ENCODE data around the gene TCERG1L.
"Not testable (repeated sequence)": the region's sequence is repeated elsewhere in the genome, so short reads cannot be mapped to it uniquely, and the experiment has no call there.

The TCERG1L gene

DNA sequence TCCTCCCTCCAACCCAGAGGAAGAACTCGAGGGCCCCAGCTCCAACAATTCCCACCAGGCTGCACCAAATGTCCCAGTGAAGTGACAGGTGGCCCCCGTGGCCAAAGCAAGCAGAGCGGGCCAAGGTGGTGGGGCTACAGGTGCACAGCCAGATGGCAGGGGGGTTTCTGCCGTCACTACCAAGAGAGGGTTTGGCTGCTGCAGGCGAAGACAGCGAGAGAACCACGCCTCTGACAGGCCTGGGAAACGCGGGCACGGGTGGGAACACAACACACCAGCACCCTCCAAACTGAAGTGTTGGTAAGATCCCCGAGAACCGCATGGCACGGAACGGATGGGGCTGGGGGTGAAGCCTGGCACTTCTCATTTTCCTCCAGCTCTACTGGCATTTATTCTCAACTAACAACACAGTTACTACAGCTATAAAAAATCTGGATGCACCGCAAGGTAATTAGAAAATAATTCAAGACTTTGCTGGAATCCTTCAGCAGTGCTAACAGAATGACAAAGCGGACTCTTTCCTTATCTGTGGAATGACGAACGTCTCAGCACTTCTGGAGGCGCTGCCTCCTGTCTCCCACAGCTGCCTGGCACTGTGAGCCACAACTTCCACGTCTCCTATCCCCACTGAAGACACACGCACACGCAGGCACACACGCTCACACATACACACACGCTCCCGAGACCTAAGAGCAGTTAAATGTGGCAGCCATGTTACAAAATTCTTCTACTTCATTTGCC is 167.9 kb downstream of the TCERG1L start:
- DNase-seq (no peak), ATAC-seq (no peak)

DNA sequence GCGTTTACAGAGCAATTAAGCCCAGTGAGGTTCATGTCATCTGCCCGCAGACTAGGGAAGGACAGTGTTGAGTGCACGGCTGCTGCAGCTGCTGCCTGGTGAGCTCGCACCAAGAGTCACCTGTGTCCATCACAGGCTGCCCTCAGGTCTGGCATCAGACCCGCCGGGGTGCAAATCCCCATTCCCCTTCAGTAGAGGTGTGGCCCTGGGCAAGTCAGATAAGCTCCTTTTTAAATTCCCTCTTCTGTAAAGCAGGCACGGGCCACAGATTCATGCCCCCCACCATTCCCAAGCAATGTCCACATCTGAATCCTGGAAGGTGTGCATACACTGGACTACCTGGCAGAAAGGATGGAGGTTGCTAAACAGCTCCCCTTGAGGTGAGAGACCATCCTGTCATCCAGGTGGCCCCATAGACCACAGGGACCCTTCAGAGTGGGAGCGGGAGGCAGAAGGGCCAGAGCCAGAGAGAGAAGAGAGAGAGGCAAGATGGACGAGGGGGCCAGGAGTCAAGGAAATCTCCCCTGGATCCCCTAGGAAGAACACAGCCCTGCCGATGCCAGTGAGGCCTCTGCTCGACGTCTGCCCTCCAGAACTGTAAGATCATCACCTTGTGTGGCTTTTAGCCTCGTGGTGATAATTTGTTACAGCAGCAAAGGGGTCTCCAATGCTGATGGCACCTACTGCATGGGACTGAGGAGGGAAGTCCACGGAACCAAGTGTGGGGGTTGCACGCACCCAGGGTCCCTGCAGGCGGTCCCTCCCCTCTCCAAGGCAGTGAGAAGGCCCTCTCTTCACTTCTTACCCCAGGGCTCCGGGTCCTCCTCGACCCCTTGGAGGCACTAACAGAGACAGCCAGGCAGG is 168.8 kb downstream of the TCERG1L start:
- DNase-seq (no peak), ATAC-seq (no peak)

DNA sequence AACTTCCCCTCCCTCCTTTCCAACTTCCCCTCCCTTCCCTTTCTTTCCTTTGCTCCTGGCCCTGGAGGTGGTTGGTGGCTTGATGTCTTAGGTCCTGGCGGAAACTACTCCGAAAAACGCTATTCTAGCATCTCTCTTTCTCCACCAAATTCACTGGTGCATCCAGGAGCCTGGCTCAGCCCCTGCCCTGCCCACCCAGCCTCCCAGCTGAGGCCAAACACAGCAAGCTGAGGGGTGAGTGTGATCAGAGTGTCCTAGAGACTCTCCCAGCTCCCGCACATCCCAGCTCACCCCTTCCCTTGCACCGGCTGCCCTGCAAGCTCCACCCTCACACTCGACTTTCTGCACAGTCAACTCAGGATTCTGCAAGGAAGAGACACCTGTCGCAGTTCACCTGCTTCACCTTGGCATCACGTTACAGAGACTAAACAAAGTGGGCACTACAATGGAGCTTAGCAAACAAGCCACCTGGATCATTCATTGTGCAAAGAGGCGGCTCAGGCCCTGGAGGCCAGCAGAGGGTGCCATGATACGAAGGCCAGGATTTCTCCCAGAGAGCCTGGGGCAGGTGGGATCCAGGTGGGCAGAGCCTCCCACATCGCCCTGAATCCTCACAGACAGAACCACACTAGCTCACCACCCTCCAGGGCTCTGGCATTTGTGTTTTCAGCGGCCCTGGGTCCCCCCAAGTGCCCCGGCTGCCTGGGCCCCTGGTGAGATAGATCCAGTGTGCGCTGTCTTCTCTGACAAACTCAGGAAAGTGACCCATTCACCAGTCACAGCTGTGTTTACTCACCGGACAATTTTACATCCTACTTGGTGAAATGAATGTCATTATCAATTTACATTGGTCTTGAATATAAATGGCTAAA is 169.6 kb downstream of the TCERG1L start:
- ATAC-seq (no peak), DNase-seq (no peak)

DNA sequence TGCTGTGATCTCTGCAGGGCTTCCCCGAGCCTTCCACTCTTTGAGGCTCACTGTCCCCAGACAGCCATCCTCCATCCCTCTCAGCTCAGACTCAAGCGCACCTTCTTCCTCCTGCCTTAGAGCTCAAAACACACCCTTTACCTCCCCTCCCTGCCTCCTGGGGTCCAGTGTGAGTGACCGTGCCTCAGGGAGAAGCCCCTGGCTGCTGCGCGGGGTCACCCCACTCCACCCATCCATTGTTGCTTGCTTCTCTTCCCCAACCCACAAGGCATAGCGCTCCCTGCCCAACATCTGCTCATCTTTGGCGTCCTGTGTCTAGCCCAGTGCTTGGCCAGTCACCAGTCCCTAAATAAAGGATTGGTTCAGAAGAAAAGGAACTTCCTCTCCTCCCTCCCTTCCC is 170.3 kb downstream of the TCERG1L start:
- no peak for DNase-seq

DNA sequence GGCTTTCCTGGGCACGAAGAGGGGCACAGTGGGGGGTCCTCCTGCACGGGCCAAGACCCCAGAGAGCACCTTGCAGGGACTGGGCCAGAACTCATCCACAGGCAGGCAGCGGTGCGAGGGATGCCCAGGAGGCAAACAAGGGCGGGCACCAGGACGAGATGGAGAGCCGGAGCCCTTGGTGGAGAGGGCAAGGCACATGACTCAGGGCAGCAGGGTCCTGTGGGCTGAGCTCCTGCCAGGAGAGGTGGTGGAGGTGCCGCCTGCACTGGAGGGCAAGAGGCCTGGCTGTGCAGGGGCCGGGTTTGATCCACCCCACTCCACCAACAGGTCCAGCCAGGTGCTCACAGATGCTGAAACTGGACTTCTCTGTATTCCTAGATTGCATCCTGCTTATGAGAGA is 170.9 kb downstream of the TCERG1L start:
- ATAC-seq = no peak

More for the DNA sequence above, 170.3 kb downstream of the TCERG1L start:
- ATAC-seq = no peak

DNA sequence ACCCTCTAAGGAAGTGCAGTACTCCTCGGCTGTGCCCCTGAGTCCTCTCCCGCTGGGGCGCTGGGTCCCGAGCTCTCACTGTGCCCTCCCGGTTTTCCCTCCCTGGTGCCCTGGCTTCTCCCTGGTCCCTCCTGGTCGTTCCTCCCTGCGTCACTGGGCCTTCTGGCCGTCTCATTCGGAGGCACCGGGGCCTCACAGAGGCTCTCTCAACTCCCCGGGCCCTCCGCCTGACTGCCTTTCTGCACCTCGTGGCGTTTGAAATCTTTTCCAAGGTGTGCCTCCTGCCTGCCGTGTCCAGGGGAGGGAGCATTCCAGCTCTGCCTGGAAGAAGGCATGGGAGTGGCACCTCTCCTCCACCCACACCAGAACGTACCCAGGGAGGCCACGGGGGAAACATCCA is 174.3 kb downstream of the TCERG1L start:
- no peak for DNase-seq
- no peak for ATAC-seq

More for the DNA sequence above, 170.9 kb downstream of the TCERG1L start:
- no peak for DNase-seq

DNA sequence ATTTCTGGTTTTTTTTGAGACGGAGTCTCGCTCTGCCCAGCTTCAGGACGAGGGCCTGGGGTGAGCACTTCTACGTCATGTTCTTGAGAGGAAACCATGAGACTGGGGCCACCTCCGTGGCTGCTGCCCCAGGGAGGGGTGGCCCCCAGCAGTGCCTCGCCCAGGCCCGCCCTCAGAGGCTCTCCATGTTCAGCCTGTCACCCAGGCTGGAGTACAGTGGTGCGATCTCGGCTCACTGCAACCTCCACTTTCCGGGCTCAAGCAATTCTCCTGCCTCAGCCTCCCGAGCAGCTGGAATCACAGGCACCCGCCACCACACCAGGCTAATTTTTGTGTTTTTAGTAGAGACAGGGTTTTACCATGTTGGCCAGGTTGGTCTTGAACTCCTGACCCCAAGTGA is 175.2 kb downstream of the TCERG1L start:
- not testable (repeated sequence) for DNase-seq, ATAC-seq

DNA sequence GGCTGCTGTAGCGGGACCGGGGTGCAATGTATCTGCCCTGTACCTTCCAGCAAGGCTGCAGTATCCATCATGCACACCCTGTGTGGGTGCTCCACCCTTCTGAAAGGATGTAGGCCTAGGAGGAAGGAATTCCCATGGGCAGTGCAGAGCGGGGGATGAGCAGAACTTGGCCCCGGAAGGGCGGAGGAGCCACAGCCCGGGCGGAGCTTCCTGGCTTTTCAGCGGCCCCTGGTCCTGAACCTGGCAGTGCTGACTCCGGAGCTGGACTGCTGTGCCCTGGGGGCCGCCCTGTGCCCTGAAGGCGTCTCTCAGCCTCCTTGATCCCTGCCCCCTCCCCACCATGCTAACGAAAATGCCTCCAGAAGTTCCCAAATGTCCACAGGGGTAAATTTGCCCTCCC is 175.8 kb downstream of the TCERG1L start:
- no peak for DNase-seq
- no peak for ATAC-seq

DNA sequence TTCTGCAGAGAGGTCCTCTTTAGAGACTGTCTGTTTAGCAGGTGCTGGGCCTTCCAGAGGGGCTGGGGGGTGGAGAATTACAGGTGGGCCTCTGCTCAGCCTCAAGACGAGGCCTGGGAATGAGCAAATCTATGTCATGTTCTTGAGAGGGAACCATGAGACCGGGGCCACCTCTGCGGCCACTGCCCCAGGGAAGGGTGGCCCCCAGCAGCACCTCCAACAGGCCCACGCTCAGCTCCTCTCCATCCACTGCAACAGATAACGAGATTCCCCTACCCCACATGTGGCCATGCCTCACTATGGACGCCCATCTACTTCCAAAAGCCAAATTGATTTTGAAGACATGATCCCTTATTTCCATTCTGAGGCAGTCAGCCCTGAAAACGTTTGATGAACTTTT is 176.9 kb downstream of the TCERG1L start:
- no peak for ATAC-seq
- no peak for DNase-seq

DNA sequence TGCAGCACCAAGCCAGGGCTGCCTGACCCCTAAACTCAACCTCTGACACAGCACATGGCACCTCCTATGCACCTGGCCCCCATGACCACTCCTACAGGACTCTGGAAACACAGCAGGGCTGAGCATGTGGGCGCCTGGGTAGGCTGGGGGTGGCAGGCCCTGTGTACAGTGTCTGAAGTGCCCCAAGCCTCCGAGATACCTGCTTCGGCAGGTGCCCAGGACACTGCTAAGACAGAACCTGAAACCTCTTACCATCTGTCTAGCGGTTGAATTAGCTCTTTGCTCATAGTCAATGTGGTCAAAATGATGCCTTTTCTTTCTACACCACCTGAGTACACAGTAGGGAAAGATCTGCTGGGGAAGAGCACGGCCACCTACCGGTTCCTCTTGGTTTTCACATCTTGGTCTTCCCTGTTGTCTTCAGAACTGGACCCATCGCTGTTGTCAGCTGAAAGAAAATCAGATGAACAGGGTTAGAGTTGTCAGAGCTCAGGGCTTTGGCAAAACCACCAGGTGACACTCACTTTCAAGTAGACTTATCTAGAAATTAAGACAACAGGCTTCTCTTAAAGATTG is 177.4 kb downstream of the TCERG1L start:
- ATAC-seq (no peak), DNase-seq (no peak)

DNA sequence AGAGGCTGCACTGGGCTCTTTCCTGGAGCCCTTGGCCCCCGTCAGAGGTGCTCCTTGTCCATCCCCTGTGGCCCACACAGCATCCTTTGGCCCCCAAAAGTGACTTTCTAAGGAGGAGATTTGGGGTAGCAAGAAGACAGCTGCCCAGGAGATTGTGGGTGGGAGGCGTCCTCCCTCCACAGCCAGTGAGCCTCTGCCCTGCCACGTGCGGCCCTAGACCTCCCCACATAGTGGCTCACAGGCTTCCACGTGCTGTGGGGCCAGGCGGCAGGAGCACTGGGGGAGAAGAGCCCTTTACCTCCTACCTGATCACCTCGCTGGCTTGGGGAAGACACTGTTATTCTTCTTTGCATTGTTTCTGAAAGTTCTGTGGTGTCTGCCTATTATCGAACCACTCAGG is 178.8 kb downstream of the TCERG1L start:
- DNase-seq (no peak), ATAC-seq (no peak)

DNA sequence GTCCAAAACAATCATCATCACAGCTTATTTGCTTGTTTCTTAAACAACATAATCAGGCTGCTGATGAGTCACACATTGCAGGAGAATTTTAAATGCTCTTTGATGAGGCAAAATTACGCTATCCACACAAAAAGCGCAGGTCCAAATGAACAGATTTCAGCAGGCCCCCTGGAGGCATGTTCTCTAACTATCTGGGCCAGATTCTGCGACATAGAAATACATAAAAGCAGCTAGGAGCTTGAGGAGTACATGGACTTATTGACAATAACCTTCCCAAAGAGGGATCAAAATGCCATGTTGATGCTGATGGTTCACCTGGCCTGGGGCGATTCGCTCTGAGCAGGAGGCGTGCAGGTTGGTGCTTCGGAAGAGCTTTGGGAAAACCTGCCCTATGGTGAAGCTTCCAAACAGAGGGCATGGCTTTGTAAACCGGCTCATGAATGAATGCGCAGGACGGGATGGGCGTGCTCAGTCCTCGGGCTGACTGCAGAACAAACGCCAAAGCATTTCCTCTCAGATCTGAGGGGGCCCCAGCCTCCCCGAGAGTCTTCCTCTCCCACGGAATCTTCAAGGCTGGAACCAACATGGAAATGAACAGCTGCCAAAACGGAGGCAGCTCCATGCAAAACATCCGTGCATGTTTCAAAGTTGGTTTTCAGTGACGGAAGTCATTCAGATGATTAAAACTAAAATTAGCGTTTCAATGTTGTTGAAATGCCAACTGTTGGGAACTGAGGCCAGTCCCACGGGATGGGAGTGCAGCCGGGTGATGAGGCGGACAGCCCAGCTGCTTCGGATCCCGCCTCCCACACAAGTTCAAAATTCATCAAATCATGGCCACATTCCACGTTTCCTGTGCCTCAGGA is 179.6 kb downstream of the TCERG1L start:
- DNase-seq (no peak), ATAC-seq (no peak)

DNA sequence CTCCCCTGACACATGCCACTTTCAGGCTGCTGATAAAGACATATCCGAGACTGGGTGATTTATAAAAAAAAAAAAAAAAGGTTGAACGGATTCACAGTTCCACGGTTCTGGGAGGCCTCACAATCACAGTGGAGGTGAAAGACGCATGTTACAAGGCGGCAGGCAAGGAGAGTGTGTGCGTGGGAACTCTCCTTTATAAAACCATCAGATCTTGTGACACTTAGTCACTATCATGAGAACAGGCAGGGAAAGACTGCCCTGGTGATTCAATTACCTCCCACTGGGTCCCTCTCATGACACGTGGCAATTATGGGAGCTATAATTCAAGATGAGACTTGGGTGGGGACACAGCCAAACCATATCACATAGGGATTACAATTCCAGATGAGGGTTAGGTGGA is 181.5 kb downstream of the TCERG1L start:
- no peak for DNase-seq
- ATAC-seq = no peak

DNA sequence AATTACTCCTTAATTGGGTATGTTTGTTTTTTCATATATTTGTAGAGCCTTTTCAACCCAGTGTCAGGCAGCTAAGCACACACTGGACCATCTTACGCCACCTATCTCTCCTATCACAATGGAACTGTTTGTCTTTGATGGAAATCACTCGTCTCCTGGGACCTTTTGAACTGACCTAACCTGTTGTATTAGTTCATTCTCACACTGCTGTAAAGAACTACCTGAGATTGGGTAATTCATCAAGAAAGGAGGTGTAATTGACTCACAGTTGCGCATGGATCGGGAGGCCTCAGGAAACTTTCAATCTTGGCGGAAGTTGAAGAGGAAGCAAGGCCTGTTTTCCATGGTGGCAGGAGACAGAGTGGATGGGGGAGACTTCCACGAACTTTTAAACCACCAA is 182.0 kb downstream of the TCERG1L start:
- ATAC-seq = no peak
- DNase-seq = no peak

DNA sequence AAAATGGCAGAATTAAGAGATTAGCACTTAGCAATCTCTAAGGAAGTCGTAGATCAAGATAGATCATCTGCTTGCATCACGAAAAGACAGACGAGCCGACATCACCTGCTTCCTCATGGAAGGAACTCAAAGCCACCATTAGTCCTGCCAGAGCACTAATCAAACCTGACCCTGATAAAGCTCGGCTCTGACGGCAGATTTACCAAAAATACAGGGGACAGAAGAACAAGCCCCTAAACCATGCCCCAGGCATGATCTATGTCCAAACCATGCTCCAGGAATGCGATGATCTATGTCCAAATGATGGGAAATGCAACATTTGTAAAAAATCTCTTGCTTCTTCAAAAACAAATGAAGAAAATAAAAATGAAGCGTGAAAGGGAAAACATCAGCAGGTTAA is 182.8 kb downstream of the TCERG1L start:
- no peak for DNase-seq
- no peak for ATAC-seq

DNA sequence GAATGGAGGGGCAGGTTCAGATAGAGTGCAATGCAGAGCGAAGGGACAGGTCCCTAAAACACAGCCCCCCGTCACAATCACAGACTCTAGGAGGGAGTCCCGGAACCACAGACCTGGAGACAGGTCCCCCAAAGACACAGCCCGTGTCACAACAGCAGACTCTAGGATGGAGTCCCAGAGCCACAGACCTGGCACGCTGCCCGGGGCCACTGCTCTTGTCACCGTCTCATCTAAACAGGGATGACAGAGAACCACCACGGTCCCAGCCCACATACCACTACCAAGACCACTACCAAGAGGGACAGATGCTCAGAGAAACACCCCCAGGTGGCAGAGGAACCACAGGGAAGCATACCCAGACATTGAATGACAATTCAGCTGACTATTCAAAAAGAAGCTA is 183.9 kb downstream of the TCERG1L start:
- DNase-seq (peak; percentile 3), ATAC-seq (no peak)

DNA sequence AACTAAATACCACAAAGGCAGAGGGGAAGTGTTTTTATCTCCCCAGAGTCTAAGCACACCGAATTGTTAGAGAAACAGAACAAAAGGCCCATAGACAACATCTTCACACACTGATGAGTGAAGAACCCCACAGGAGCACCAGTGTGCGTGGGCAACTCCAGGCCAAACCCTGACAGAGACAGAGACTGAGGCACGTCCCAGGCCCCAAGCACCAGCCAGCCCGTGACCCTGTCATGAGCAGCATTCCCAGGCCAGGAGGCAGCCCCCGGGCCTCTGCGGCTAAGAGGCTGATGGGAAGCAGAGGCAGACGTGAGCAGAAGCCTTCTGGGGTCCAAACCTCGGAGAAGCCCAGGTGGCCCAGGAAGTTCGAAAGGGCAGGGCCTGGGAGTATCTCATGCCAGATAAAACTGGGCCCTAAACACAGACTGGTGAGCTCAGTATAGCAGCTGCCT is 184.4 kb downstream of the TCERG1L start:
- DNase-seq (peak; percentile 3), ATAC-seq (no peak)

DNA sequence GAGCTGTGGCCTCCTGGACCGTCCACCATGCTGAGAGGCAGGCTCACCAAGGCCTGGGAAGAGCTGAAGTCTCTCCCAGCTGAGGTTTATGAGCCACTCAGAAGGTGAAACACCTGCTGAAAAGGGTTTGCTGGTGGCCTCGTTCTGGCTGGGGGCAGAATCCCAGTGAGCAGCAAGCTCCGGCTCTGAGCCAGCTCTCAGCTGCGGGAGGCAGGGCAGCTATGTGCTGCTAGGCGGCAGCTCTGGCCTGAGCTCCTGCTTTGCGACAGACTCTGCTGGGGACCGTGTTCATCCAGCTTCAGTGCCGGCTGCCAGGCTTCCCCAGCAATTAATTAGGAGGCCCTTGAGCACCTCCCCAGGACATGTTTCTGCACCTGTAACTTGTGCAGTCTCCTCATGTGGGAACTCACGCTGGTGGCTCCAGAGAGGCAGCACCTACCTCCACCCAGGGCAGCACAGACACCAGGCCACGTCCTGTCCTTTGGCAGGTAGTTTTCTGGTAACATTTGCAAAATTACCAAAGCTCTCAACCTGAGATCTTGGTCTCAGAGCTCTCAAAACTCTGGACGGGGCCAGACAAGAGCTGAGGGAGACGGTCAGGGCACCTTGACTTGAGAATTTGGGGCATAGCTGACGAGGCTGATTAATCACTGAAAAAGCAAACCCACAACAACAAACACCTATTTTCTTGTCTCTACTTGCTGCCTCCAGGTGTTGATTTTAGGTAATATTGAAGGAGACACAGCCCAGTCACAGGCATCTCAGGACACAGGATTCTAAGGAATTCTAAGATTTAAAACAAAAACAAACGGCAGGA is 185.0 kb downstream of the TCERG1L start:
- no peak for DNase-seq
- no peak for ATAC-seq

DNA sequence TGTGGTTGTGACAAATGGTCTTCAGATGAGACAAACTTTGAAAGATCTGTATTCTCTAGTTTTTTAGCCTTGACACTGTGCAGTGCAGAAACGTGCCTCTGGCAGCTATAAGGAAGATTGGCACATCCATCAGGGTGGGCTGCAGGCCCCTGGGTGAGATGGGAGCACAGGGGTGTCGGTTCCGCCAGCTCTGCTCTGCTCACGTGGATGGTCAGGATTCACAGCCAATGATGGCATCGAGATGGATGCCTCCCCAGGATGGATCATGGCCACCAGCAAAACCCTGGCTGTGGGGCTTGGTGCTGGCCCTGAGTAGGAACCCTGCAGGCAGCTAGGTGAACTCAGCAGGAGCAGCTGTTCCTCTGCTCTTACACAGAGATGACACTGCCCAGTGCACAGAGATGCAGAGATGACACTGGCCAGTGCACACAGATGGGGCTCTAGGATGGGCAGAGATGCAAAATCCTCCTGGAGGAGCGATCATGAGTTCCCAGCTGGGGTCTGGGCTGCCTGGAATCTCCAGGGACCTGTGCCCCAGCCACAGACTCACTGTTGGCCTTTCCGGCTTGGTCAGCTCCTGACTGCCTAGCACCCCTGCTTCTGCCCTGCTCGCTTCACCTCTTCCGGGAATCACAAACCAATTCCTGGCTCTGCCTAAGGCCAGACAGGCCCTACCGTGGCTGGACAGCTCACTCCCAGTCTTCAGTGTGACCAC is 185.9 kb downstream of the TCERG1L start:
- DNase-seq (no peak), ATAC-seq (no peak)

DNA sequence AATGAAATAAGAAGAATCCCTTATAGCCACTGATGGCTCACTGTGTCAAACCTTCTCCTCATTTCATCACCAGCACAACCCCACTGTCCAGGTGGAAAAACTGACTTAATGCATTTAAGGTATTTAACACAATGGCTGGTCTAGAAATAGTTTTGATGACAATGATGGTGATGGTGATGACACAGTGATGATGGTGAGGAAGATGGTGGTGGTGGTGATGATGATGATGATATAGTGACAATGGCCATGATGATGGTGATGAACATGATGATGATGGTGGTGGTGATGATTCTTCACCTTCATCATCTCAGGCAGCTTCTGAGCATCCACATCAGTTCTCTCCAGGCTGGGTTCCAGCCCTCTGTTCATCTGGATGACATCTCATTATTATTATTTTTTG is 186.6 kb downstream of the TCERG1L start:
- no peak for ATAC-seq
- DNase-seq = no peak

All from stimulated activated naive CD8-positive, alpha-beta T cell treated with anti-CD3 and anti-CD28 coated beads, Interleukin-15, Interleukin-2, amounts not matched to agents 100 U/mL and 50 U/mL, for 24 hours (primary cell).